Skeletal muscle satellite cell (primary cell): ENCODE results near the gene ADGRG7.

ENCODE experiments used
- H3K27me3 ChIP-seq: 2 replicates; pipeline ENCODE4 v1.7.0; 2013; ENCODE audit warnings: low read length; ENCODE audit not compliant: control insufficient read depth, insufficient read depth
- H3K36me3 ChIP-seq: 2 replicates; pipeline ENCODE4 v1.7.0; 2013; ENCODE audit warnings: mild to moderate bottlenecking, control low read depth, low read length; ENCODE audit not compliant: insufficient read depth
- H3K4me1 ChIP-seq: 2 replicates; pipeline ENCODE4 v1.7.0; 2013; ENCODE audit warnings: low read length; ENCODE audit not compliant: control insufficient read depth, insufficient read depth
- H3K4me2 ChIP-seq: 2 replicates; pipeline ENCODE4 v1.7.0; 2013; ENCODE audit warnings: mild to moderate bottlenecking, low read length
- H3K4me3 ChIP-seq: 2 replicates; pipeline ENCODE4 v1.7.0; 2013; ENCODE audit warnings: low read length
- H3K9ac ChIP-seq: 2 replicates; pipeline ENCODE4 v1.7.0; 2013; ENCODE audit warnings: mild to moderate bottlenecking, low read depth, low read length, moderate library complexity
- H3K9me3 ChIP-seq: replicated peaks from 2 replicates; pipeline ENCODE4 v1.7.0; 2013; ENCODE audit warnings: mild to moderate bottlenecking, control low read depth, low read length

ADGRG7 gene

DNA sequence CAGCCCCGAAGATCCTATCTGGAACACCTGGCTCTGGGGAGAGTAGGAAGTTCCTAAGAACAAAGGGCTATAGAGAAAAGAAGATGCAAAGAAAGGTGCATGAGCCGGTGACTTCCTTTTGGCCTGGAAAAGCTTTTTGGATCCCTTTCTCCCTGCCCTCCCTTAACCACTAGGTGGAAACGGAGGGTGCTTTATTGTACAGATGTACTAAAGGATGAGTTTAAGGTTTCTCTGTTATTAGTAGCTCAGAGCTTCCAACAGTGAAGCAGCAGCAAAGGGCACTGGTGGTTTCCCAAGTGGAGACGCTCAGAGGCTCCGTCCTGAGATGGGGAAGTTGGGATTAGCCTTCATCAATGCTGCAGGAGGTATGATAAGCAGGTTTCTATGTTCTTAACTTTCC is 5.9 kb upstream of the ADGRG7 start:
- no peak overlapping the region for H3K9ac ChIP-seq

GRCh38 chr3:100605358-100605757 is 4.0 kb upstream of the ADGRG7 start:
- Histone ChIP-seq H3K9ac (no peak overlapping the region), H3K4me1 (peaks cover 11% of the 10 kb centered on the region), H3K4me2 (no peak overlapping the region), H3K4me3 (no peak overlapping the region), H3K27me3 (peaks cover 23% of the 10 kb centered on the region), H3K9me3 (no peaks in the 10 kb centered on the region), H3K36me3 (no peaks in the 10 kb centered on the region)

More for the DNA sequence above, 5.9 kb upstream of the ADGRG7 start:
- Histone ChIP-seq H3K4me2 (no peak overlapping the region), H3K27me3 (peaks cover 10% of the 10 kb centered on the region), H3K9me3 (no peaks in the 10 kb centered on the region), H3K4me1 (peaks cover 11% of the 10 kb centered on the region), H3K36me3 (no peaks in the 10 kb centered on the region), H3K4me3 (no peak overlapping the region)

DNA sequence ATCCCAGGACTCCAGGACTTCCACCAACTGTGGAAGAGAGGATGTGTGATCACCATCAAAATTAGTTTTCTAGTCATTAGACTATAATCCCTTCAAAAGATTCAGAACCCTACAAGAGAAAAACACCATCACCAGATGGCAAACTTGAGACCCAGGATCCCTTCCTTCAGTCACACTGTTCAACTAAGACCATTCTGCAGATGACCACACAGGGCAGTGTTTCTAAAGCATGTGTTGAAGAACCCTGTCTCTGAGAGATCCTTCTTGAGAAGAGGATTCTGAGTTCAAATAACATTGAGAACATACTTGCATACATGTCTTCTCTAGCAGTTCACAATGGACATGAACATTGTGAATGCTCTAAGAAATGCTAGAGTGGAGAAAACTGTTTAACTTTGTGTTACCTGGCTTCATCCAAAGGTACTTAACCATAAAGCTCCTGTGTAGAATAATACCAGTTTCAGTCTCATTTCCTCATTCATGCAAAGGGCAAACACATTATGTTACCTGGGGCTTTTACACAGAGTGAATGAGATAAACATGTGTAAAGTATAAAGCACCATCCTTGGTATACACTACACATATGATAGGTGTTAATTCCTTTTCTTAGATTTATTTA is 2.4 kb upstream of the ADGRG7 start:
- Histone ChIP-seq H3K27me3 (peaks cover 28% of the 10 kb centered on the region), H3K4me3 (no peak overlapping the region), H3K9me3 (no peaks in the 10 kb centered on the region), H3K4me1 (peaks cover 11% of the 10 kb centered on the region), H3K9ac (no peak overlapping the region), H3K36me3 (no peaks in the 10 kb centered on the region), H3K4me2 (no peak overlapping the region)

DNA sequence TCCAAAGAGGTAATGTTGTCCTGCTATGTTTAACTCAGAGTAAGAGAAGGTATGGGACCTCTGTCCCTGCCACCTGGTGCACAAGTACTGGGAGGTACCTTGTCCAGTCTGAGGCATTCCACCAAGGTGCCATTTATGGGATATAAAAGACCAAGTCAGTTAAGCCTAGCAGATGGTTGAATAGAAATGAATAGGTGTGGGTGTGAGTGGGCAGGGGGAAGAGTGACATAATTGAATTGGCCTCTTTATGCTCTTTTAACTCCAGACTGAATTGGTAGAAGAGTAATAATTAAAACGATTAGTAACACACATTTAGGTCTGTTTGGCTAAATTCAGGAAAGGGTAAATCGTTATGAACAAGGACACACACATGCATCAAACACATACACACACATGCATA is 562 bp downstream of the ADGRG7 start:
- Histone ChIP-seq H3K4me3 (no peak overlapping the region), H3K4me1 (no peaks in the 10 kb centered on the region), H3K9ac (no peak overlapping the region), H3K4me2 (no peak overlapping the region), H3K27me3 (peaks cover 29% of the 10 kb centered on the region), H3K9me3 (no peaks in the 10 kb centered on the region), H3K36me3 (no peaks in the 10 kb centered on the region)

DNA sequence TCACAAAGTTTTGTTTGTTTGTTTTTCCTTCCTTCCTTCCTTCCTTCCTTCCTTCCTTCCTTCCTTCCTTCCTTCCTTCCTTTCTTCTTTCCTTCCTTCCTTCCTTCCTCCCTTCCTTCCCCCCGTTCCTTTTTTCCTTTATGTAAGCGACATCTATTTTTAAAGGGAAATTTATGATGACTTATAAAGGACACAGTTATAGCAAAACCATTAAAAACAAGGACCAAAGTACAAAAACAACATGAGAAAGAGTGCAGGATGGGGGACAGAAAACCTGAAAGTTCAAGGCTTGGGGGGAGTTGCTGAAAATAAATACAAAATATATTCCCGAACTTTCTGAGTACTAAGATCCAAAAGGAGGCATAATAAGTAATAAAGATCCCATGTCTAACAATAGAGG is 1.8 kb downstream of the ADGRG7 start:
- Histone ChIP-seq H3K9ac (no peak overlapping the region), H3K36me3 (no peaks in the 10 kb centered on the region), H3K27me3 (peaks cover 33% of the 10 kb centered on the region), H3K9me3 (no peaks in the 10 kb centered on the region), H3K4me2 (no peak overlapping the region), H3K4me3 (no peak overlapping the region), H3K4me1 (no peaks in the 10 kb centered on the region)

GRCh38 chr3:100613721-100614390 is 4.5 kb downstream of the ADGRG7 start:
- Histone ChIP-seq H3K9me3 (no peaks in the 10 kb centered on the region), H3K4me1 (no peaks in the 10 kb centered on the region), H3K36me3 (no peaks in the 10 kb centered on the region), H3K27me3 (peaks cover 23% of the 10 kb centered on the region), H3K4me3 (no peak overlapping the region), H3K9ac (no peak overlapping the region), H3K4me2 (no peak overlapping the region)

- Histone ChIP-seq H3K4me1 (no peaks in the 10 kb centered on the region), H3K9ac (no peak overlapping the region), H3K9me3 (no peaks in the 10 kb centered on the region), H3K36me3 (no peaks in the 10 kb centered on the region), H3K27me3 (peaks cover 13% of the 10 kb centered on the region), H3K4me3 (no peak overlapping the region), H3K4me2 (no peak overlapping the region)
Measured at GRCh38 chr3:100614941-100615340, 5.5 kb downstream of the ADGRG7 start.

DNA sequence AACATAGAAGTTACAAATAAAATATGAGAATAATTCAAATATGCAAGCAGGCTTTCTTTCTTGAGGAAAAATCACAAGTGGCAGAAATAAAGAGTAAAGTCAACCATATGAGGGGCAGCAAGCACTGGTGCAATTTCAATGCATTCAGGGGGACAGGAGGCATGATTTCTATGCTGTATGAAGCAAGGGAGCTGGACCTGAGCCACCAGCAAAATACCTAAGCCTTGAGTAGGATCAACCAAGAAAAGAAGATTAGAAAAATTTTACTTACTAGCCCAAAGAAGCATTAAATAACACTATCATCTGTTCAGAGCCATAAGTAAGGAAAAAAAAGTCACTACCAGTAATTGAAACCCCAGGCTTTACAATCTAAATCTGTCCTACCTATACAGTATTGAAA is 6.3 kb downstream of the ADGRG7 start:
- no peaks in the 10 kb centered on the region for H3K36me3 ChIP-seq
- H3K4me1 ChIP-seq = no peaks in the 10 kb centered on the region
- no peak overlapping the region for H3K9ac ChIP-seq
- H3K4me2 ChIP-seq = no peak overlapping the region
- no peaks in the 10 kb centered on the region for H3K9me3 ChIP-seq
- H3K4me3 ChIP-seq = no peak overlapping the region
- H3K27me3 ChIP-seq = peaks cover 7% of the 10 kb centered on the region

DNA sequence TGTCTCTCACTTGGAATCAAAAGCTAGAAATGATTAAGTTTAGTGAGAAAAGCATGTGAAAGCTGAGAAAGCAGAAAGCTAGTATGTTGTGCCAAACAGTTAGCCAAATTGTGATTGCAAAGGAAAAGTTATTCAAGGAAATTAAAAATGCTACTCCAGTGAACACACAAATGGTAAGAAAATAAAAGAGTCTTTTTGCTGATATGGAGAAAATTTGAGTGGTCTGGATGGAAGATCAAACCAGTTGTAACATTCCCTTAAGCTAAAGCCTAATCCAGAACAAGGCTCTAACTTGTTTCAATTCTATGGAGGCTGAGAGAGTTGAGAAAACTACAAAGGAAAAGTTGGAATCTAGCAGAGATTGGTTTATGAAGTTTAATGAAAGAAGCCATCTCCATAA is 11.8 kb downstream of the ADGRG7 start:
- Histone ChIP-seq H3K9ac (no peak overlapping the region), H3K27me3 (peaks cover 10% of the 10 kb centered on the region), H3K4me1 (no peaks in the 10 kb centered on the region), H3K4me3 (no peak overlapping the region), H3K36me3 (no peaks in the 10 kb centered on the region), H3K9me3 (no peaks in the 10 kb centered on the region), H3K4me2 (no peak overlapping the region)

GRCh38 chr3:100627491-100627890 is 18.1 kb downstream of the ADGRG7 start:
- Histone ChIP-seq H3K9ac (no peak overlapping the region), H3K27me3 (peaks cover 15% of the 10 kb centered on the region), H3K4me3 (no peak overlapping the region), H3K4me2 (no peak overlapping the region), H3K36me3 (no peaks in the 10 kb centered on the region), H3K4me1 (no peaks in the 10 kb centered on the region), H3K9me3 (no peaks in the 10 kb centered on the region)

DNA sequence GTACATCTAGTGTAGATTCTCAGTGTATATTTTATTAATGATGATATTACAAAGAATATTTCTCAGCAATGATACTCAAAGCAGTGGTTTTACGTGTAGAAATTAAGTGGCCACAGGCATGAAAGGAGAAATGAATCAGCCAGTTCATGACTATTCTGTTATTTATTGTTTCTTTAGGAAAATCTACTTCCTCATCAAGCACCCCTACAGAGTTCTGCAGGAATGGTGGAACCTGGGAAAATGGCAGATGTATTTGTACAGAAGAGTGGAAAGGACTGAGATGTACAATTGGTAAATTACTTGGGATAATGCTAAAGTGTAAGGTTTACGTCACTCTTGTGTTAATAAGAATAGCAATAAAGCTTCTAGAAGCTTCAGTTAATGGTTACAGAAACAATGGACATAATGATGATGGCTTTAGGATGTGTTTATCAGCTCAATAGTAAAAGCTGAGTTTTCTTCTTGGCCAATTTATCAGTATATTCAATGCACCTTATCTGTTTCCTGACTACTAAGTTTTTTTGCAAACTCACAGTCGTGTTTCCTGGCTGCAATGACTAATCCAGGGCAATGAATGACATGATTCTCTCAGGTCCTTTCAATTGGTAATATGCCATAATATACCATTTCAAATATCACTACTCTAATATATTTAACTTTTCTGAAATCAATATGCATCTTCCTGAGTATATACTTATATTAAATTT is 20.2 kb downstream of the ADGRG7 start:
- Histone ChIP-seq H3K9ac (no peak overlapping the region), H3K4me2 (no peak overlapping the region), H3K4me3 (no peak overlapping the region)

More for the DNA sequence above, 20.2 kb downstream of the ADGRG7 start:
- H3K27me3 ChIP-seq = peaks cover 15% of the 10 kb centered on the region
- H3K4me1 ChIP-seq = no peaks in the 10 kb centered on the region
- H3K36me3 ChIP-seq = no peaks in the 10 kb centered on the region
- H3K9me3 ChIP-seq = no peaks in the 10 kb centered on the region
